HG03378 (cell line): Measurements from ENCODE around the gene BDKRB2.

Experiments
- ATAC-seq: cut with Tn5 transposase; IDR thresholded peaks from one replicate; pipeline ENCODE4 v1.9.1; 2021; ENCODE audit warnings: mild to moderate bottlenecking, moderate library complexity; ENCODE audit not compliant: unreplicated experiment

Gene BDKRB2

GRCh38 chr14:96267916-96268315 is 63.3 kb downstream of the BDKRB2 start:
- ATAC-seq, result no peak

- no peak for ATAC-seq
These were observed 64.1 kb downstream of the BDKRB2 start for GRCh38 chr14:96268431-96269358.

- ATAC-seq, result no peak
These were observed 64.7 kb downstream of the BDKRB2 start for GRCh38 chr14:96269359-96269710.

GRCh38 chr14:96270565-96271420 is 66.2 kb downstream of the BDKRB2 start:
- no peak for ATAC-seq

DNA sequence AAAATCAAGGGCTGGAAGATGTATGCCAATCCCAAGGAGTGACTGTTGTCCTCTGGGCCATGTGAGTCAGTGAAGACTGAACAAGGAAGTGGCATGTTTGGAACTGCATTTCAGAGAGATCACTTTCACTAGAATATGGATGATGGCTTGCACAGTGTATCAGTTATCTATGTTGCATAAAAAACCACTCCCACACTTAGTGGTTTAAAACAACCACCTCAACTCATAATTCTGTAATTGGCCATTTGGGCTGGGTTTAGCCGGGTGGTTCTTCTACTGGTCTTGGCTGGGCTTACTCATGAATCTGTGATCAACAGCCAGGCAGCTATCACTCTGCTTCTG is 66.8 kb downstream of the BDKRB2 start:
- ATAC-seq, result no peak

DNA sequence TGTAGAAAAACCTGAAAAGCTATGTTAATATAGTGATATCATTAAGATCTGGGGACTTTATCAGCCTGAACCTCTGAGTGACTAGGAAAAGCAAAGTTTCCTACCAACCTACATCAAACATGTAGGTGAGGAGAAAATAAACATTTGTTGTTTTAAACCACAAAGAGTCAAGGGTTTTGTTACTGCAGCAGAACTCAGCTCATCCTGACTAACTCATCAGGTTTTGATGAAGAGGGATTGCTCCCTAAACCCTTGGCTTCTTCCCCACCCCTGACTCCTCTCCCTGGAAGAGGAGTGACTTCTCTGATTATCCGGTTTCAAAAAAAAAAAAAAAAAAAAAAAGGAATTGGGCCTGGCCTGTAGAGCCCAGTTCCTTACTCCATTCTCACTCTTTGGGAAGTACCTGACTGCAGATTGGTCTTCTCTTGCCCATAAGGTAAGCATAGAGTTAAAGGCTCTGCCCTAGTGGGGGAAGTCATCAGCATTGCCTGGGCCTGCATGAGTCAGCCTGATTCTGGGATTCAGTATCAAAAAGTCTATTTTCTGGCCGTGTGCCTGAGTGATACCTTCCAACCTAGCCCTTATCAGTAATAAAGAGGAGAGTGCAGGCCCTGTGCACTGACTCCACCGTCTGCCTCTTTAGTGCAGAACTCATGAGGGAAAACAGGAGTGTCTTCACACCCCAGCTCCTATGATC is 68.3 kb downstream of the BDKRB2 start:
- ATAC-seq, result no peak

- no peak for ATAC-seq
These were observed 69.0 kb downstream of the BDKRB2 start for GRCh38 chr14:96273629-96274028.

DNA sequence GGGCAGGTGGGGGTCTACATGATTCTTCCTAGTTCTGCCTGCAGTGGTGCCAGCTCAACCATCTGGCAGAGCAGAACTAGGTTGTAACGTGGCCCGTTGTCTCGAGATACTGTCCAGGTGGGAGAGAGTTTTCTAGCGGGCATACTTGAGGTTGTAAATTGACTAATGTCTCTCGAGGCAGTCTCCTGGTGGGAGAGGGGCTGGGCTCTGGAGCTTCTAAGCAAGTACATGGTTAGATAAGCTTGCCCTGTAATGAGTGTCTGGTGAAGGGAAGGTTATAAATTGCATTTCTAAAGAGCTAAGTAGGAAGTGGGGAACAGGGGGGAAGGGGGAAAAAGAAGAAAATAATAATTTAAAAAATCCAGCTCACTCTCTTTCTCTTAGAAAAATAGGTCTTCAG is 69.5 kb downstream of the BDKRB2 start:
- ATAC-seq, result no peak

GRCh38 chr14:96274543-96274942 is 69.9 kb downstream of the BDKRB2 start:
- no peak for ATAC-seq

GRCh38 chr14:96275177-96276112 is 70.8 kb downstream of the BDKRB2 start:
- no peak for ATAC-seq

DNA sequence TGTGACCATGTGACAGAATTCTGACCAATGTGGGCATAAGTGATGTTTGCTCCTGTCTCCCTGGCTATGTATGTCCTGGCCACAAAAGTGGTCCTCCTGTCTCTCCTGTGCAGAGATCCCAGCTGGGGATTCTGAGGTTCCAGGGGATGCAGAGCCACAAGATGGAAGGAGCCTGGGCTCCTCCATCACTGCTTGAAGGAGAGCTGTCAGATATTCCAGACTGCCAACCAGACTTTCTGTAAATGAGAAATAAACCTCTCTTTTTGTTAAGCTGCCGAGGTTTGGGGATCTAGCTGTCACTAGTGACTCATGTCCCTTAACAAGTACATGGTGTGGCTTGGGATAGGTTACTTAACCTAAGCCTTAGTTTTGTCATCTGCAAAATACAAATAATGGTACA is 73.3 kb downstream of the BDKRB2 start:
- ATAC-seq, result no peak

GRCh38 chr14:96279564-96279963 is 74.9 kb downstream of the BDKRB2 start:
- no peak for ATAC-seq

GRCh38 chr14:96280104-96280503 is 75.5 kb downstream of the BDKRB2 start:
- ATAC-seq, result no peak

- ATAC-seq, result no peak
These were observed 76.8 kb downstream of the BDKRB2 start for GRCh38 chr14:96281486-96281885.

- ATAC-seq, result no peak
These were observed 79.4 kb downstream of the BDKRB2 start for GRCh38 chr14:96284008-96284407.

DNA sequence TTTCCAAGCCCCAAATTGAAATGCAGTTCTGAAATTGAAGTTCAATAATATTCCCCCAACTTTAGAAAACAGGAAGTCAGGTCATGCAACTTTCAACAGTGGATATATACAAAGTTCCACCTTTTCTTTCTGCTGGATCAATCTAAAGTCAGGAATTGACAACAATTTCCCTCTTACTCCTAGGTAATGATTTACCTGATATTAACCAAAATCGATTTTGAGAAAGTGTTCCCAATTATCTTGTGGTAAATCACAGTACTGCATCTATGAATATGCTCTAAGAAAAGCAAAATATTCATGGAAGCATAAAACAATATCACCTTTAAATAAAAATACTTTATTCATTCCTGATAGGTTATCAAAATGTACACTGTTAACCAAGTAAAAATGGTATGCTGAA is 79.8 kb downstream of the BDKRB2 start:
- no peak for ATAC-seq

DNA sequence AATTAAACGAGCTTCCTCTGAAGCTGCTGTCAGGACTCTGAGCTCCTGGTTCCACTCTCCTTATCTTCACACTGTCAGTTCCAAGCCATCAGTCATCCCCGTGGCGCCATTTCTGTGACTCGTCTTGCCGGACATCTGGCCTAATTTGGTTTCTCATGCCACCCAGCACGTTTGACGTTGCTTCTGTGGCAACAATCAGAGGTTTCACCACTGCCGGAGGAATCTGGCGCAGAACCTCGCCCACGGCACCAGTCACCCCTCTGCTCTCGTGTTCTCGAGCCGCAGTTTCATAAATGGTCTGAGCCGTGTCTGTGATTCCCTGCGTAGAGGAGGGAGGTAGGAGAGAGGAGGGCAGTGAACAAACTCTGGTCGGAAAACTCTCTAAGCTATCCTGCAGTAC is 81.0 kb downstream of the BDKRB2 start:
- ATAC-seq, result no peak

DNA sequence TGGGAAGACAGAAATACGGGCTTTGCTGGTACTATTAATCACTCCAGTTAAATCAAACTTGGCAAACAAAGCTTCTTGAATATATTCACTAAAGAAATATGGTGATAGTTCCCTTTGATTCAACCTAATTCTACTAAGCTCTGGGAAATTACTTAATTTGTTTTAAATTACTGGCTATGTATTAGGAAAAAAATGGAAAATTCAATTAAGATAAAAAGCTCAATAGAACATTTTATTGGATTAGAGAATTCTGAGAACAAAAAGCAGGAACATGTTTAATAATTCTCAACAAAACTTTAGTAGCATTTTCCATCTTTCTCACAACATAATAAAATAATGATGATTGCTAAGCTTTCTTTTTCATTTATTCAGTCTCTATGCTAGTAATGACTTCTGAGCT is 81.6 kb downstream of the BDKRB2 start:
- ATAC-seq, result no peak

- ATAC-seq, result no peak
These were observed 83.2 kb downstream of the BDKRB2 start for GRCh38 chr14:96287856-96288255.
